DMS79 treated with DMSO at 0.1 percent for 48 hours (cell line): ENCODE results near the gene CHRNG.
"Not testable (repeated sequence)": the region's sequence is repeated elsewhere in the genome, so short reads cannot be mapped to it uniquely, and the experiment has no call there.

Experiments used
- DNase-seq: peaks from one replicate; lab custom pipeline; 2025; lab: John Stamatoyannopoulos, UW

The CHRNG gene

GRCh38 chr2:232545511-232546375 is 6.3 kb downstream of the CHRNG start:
- DNase-seq: no peak

DNA sequence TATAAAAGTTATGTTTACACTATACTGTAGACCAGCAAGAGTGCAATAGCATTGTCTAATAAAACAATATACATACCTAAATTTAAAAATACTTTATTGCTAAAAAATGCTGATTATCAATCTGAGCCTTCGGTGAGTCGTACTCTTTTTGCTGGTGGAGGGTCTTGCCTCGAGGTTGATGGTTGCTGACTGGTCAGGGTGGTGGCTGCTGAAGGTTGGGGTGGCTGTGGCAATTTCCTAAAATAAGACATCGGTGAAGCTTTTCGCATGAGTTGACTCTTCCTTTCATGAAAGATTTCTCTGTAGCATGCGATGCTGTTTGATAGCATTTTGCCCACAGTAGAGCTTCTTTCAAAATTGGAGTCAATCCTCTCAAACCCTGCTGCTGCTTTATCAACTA is 8.5 kb downstream of the CHRNG start:
- DNase-seq: no peak

DNA sequence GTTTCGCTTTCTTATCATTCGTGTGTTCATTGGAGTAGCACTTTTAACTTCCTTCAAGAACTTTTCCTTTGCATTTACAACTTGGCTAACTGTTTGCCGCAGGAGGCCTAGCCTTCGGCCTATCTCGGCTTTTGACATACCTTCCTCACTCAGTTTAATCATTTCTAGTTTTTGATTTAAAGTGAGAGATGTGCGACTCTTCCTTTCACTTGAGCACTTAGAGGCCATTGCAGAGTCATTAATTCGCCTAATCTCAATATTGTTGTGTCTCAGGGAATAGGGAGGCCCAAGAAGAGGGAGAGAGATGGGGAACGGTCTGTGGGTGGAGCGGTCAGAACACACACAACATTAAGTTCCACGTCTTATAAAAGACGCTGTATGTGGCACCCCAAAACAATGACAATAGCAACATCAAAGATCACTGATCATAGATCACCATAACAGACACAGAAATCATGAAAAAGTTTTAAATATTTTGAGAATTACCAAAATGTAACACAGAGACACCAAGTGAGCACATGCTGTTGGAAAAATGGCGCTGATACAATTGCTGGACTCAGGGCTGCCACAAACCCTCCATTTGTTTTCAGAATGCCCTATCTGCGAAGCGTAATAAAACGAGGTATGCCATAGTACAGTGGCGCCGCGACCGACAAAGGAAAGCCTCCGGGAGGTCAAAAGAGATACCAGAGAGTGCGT is 10.3 kb downstream of the CHRNG start:
- DNase-seq: peak; percentile 42

DNA sequence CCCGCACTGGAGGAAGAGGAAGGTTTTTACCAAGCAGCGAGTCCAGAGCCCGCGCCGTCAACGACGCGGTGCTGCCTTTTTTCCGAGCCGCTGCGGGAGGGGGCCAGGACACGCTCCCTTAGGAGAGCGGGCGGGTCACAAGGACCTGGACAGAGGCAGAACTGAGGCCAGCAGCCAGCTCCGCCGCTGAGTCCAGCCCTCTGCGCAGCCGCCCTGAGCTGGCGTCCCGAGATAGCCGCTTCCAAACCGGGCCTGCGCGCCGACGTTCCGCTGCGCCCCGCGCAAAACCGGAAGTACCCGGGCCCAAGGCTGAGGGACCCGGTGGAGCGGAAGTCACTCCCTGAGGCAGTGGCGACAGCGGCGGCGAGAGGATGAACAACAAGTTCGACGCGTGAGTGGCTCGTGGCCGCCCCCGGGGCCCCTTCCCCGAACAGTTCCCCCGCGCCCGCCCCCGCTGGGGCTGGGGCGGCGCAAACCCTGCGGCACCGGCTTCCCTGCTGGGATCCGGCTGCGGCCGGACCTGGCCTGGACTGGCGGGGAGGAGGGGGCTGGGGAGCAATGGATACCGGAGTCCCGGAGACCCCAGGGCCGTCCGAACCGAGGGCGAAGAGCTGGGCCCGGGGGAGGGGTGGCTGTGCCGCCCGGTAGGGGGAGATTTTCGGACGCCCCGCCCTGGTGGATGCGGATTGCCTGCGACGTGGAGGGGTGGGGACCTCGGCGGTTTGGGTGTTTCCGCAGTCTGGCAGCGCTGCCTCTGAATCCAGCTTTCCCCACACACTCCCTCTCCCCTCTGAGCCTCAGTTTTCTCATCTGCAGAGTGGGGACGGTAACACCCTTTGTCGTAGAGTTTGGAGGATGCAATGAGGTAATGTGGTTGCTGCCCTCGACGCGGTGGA is 11.1 kb downstream of the CHRNG start, which contains the start of the genes EIF4E2 and TIGD1:
Gene EIF4E2, plus strand, starts transcription at position 336 of the 896 bp plus-strand sequence. Its CDS starts 36 bp downstream, at position 372.
Gene TIGD1, minus strand, starts transcription at position 204 of the 896 bp plus-strand sequence. CDS start 675 bp downstream, outside the sequence.
- DNase-seq: peak; percentile 84

- DNase-seq: peak; percentile 34
Observed at GRCh38 chr2:232551250-232551638, 11.8 kb downstream of the CHRNG start.

DNA sequence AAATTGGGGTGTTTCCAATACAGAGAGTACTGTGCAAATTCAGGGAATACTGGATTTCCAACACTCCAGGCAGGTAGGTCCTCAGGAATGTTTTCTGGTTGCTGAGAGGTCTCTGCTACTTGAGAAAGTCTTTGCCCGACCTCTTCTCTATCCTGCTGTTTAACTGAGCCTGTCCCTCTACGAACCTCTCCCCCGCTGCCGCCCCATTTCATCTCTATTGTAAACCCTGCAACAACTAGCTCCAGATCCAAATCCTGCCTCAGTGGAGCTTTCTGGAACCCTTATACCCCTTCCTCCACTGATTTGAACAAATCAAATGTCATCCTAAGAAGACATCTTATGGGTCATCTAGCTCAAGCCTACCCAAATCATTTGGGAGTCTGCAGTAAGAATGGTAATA is 12.3 kb downstream of the CHRNG start:
- no peak for DNase-seq

- DNase-seq: no peak
Observed at GRCh38 chr2:232556426-232556825, 16.9 kb downstream of the CHRNG start.

DNA sequence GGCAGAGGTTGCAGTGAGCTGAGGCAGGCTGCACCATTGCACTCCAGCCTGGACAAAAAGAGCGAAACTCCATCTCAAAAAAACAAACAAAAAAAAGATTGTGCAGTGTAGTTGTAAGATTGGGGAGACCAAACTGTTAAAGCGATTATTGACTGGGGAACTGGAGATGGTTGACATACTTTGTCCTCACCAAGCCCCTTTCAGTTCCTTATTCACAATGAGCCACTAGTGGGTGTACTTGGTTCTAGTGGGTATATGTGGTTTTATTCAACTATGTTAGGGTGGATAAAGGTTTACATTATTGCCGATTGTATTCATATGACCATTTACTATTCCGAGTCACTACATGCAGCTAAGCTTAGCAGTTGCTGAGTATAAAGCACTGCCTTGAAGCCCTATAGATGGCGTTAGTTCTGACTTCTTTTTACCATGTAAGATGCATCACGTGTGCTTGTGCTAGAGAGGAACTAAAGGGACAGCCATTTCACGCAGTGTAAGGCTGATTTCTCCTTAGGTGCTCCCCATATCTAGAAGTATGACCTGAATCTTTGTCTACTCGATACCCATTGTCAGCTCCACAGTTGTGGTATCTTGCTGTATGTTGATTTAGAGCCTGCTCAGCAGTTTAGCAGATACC is 23.1 kb downstream of the CHRNG start:
- DNase-seq: no peak

DNA sequence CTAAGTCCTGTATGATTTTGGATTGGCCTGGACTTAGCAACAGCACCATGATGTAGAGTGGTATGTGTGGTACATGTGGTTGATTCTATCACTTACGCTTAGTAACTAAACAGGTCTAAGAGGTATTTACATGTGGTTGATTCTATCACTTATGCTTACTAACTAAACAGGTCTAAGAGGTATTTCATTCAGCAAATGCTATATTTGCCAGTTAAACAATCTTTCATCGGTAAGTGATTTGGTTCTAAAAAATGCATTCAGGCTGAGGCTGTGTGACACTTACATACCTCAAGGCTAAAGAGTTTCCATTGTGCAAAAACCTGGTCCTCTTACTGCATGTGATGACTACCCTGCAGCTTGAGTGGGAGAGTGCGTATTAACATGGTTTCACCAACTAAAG is 24.1 kb downstream of the CHRNG start:
- no peak for DNase-seq

GRCh38 chr2:232567721-232568120 is 28.2 kb downstream of the CHRNG start:
- DNase-seq: no peak

DNA sequence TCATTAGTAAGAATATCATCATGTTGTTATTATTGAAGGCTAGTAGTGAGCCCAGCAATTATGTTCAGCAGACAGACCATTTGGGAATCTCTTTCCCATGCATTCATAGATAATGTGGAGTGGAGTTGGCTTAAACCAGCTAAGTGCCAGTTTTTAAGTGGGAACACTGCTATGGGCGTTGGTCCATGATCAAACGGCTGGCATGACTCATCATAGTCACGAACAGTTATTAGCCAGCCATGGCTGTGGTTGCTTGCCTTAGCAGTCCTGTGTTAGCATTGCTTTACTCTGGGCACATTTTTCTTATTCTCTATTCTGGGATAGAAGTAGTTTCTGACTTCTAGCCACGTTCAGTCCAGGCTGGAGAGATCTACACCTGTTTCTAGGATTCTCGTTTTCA is 28.7 kb downstream of the CHRNG start:
- no peak for DNase-seq

DNA sequence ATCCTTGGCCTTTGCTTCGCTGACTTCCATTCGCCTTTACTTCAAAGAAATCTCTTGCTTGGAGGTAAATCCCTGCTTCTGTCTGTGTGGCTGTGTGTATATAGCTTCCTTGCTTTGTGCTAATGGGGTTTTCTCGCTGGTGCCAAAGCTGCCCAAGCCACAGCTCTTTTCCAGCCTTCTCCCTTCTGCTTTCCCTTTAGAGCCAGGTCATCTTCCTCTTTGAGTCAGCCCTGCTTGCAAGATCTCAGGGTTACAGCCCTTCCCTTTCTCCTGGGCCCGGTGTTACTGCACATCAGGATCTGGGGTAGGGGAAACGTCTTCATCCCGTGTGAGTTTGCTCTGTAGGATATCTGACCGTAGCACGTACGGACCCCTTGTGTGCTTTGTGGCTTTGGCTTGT is 30.0 kb downstream of the CHRNG start:
- DNase-seq: no peak

DNA sequence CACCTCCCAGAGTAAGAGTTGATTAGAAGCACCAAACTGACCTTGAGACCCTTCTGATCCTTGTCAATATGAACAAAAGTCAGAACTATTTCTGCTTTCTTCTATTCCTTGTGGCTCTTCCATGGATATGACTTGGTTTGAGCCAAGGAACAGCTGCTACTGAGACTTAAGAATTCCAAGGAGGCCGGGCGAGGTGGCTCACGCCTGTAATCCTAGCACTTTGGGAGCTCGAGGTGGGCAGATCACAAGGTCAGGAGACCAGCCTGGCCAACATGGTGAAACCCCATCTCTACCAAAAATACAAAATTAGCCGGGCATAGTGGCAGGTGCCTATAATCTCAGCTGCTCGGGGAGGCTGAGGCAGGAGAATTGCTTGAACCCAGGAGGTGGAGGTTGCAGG is 31.0 kb downstream of the CHRNG start:
- not testable (repeated sequence) for DNase-seq

DNA sequence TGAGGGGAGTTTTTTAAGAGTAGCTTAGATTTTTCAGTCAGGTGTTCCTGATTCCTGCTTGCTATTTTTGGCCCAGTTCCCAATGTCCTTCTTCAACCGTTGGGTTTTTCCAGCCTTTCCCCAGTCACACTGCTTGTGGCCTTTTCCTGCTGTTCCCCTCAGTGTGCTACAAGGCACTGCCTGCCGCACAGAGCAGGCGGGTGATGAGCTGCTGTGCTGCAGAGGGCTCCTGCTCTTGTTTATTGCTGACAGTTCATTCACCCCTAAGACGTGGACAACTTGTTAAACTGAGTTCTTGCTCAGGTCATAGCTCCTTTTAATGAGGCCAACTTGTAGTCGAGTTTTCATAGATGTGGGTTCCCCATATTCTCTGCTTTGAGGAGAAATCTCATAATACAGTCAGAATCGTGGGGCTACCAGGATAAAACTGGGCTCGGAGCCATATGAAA is 31.6 kb downstream of the CHRNG start:
- no peak for DNase-seq

DNA sequence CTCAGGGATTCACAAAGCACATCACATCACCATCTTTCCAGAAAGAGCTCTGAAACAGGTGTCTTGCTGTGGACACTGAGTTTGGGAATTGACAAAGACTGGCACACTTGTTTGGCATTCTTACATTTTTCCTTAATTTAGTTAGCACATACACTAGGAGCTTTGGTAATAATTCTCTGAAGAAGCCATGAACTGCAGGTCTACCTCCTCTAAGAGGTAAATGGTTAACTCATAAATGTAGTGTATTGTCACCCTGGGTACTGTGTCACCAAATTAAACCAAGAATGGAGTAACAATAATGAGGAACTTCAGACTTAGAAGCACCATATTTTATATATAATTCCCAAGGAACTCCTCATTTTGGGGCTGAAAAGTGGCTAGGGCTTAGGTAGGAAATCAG is 33.5 kb downstream of the CHRNG start:
- no peak for DNase-seq

DNA sequence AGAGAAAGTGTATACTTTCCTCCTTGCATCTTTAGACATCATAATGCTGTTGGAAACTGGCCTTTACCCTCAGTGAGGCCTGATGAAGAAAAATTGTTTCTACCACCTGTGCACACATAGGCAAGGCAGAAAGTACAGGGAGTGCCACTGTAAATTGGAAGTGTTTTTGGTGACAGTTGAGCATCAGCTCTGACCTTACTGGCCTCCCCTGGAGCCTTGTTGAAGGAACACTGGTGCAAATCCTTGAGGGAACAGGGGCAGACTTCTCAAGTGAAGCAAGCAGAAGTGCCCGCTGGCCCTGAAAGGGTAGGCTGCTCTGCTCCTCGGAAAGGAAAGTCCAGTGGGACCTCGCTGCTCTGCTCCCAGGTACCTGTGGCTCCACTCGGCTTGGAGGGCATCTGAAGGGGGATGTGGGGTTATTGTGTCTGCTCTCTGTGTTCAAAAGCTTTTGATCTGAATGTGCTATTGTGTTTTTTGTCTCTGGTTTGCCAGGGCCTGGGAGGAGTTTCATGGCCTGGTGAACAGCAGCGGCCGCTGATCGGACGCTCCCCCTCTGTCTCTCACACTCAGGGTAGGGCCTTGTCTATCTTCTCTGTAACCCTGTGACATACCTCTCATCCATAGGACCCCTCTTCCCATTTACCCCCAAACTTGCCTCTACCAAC is 34.4 kb downstream of the CHRNG start:
- no peak for DNase-seq

DNA sequence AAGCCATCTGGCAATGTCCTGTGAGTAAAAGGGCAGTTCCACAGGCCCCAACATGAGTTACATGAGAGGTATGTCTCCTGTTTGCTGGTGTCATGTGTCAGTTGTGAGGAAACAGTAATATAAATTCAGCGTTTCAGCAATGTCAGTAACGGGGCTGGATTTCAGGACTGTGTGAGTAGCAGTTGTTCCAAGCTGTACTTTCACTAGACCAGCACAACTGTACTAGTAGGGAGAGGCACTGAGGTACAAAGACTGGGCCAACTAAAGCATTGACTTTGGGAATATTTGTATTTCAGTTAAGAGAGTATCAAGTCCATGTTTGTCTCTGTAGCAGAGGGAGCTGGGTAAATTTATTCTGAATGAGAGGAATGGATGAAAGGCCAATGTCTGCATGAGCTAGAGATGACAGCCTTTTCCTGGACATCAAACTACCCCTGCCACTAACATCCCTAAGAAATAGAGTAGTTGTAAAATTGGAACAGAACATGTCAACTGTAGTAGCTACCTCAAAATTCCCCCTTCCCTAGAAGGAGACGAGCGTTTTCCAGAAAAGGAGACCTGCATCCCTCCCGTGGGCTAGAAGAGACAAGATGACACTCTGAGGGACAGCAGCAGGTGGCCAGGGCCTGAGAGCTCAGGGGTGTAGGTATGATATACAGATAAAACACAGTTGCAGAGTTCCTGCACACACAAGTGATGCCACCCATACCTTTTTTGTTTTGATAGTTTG is 35.3 kb downstream of the CHRNG start:
- DNase-seq: no peak

GRCh38 chr2:232575404-232575746 is 35.9 kb downstream of the CHRNG start:
- no peak for DNase-seq

DNA sequence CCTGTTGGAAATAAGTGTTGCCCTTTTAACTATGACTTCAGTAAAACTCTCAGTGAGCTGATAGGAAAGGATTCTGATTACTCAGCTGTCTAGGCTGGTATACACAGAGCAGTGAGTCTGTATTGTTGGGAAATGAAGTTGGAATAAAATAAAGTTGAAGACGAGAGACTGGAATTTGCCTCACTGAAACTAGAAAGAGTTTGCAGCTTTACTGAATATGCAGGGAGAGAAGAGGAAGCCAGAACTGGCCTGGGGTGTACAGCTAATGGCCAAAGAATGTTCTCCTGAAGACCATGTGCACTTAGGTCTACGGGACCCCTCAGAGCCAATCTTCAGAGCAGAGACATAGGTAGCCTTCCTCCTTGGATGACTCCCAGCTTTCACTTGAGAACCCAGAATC is 37.5 kb downstream of the CHRNG start:
- DNase-seq: no peak

- no peak for DNase-seq
Observed at GRCh38 chr2:232577841-232578240, 38.3 kb downstream of the CHRNG start.
